Subcutaneous adipose tissue (tissue), 4 donors: ENCODE data around the gene BCL3. TPM values are rescaled to one million over a fixed set of nuclear protein-coding genes. Genes with fewer than 3 reads are reported as not detected.

Experiments used
- total RNA-seq, 4 donors: library from RNA; depleted of rRNA; stranded (reverse); fragments of >200 nt; gene quantifications; one replicate each; pipeline ENCODE4 v1.1.0, GENCODE V29; 2016
- TF ChIP-seq, protein P1 (sequence below): fragments of 450-650 bp; IDR thresholded peaks from one replicate; pipeline ENCODE4 v1.5.1; 2016; ENCODE audit warnings: low read depth, mild to moderate bottlenecking, control low read depth, antibody characterized with exemption, moderate library complexity

The BCL3 gene
- total RNA-seq, 4 donors from 2014 or later: 6.3 to 13.4 (median 12.9) TPM

DNA sequence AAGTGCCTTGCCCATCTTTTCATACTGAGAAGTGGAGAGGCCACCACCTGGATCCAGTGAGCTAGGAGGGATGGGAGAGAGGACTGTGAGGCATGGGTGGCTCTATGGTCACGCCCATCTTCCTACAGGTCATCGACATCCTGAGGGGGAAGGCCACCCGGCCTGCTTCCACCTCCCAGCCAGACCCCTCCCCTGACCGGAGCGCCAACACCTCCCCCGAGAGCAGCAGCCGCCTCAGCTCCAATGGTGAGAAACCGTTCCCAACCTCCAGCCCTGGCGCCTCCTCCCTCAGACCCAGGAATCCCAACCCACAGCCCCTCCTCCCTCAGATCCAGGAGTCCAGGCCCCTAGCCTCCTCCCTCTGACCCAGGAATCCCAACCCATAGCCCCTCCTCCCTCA is 10.1 kb downstream of the BCL3 start:
- TF ChIP-seq, protein P1, sequence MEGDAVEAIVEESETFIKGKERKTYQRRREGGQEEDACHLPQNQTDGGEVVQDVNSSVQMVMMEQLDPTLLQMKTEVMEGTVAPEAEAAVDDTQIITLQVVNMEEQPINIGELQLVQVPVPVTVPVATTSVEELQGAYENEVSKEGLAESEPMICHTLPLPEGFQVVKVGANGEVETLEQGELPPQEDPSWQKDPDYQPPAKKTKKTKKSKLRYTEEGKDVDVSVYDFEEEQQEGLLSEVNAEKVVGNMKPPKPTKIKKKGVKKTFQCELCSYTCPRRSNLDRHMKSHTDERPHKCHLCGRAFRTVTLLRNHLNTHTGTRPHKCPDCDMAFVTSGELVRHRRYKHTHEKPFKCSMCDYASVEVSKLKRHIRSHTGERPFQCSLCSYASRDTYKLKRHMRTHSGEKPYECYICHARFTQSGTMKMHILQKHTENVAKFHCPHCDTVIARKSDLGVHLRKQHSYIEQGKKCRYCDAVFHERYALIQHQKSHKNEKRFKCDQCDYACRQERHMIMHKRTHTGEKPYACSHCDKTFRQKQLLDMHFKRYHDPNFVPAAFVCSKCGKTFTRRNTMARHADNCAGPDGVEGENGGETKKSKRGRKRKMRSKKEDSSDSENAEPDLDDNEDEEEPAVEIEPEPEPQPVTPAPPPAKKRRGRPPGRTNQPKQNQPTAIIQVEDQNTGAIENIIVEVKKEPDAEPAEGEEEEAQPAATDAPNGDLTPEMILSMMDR: no peak

DNA sequence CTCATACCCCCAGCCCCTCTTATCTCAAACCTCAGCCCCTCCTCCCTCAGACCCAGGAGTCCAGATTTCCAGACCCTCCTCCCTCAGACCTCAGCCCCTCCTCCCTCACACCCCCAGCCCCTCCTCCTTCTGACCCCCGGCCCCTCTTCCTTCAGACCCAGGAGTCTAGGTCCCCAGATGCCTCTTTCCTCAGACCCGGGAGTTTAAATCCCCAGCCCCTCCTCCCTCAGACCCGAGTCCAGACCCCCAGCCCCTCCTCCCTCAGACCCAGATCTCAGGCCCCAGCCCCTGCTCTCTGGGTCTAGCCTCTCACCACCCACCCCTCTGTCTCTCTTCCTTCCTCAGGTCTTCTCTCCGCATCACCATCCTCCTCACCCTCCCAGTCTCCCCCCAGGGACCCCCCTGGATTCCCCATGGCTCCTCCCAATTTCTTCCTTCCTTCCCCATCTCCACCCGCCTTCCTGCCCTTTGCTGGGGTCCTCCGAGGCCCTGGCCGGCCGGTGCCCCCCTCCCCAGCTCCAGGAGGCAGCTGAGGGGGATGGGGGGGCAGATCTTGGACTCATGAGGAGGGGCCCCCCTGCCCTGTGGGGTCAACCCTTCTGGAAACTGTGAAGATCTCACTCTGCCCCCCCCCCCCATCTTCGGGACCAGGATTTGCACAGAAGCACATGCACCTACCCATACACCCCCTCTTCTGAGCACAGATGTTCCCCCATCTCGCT is 10.7 kb downstream of the BCL3 start:
- TF ChIP-seq, protein P1: no peak

DNA sequence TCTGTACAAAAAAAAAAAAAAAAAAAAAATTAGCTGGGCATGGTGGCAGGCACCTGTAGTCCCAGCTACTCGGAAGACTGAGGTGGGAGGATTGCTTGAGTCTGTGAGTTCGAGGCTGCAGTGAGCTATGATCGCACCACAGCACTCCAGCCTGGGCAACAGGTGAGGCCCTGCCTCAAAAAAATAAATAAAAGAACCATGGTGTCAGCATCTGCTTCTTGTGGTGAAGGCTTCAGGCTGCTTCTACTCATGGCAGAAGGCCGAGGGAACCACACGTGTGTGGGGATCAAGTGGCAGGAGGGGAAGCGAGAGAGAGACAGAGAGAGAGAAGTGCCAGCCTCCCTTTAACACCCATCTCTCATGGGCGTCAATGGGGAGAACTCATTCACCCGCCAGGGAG is 13.5 kb downstream of the BCL3 start:
- TF ChIP-seq, protein P1: no peak

DNA sequence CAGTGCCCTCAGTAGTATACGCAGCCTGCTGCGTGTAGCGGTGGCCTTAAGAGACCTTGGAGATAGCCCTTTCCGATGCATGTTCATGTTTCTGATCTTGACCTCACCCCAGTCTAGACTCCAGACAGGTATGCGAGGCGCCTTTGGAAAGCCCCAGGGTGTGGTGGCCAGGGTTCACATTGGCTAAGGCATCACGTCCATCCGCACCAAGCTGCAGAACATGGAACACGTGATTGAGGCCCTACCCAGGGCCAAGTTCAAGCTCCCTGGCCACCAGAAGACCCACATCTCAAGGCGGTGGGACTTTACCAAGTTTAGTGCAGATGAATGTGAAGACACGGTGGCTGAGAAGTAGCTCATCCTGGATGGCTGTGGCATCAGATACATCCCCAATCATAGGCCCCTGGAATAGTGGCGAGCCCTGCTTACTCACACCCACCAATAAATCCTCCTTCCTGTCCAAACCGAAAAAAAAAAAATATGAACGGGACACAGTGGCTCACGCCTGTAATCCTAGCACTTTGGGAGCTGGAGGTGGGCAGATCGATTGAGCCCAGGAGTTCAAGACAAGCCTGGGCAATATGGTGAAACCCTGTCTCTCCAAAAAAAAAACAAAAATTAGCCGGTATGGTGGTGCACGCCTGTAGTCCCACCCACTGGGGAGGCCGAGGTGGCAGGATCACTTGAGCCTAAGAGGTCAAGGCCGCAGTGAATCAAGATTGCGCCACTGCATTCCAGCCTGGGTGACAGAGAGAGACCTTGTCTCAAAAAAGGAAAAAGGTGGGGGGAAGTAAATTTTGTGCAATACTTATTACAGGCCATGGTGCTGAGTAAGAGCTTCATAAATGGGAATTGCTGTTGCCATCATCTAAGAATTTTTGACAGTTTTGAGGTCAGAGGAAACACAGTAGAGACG is 16.8 kb downstream of the BCL3 start:
- TF ChIP-seq, protein P1: no peak

DNA sequence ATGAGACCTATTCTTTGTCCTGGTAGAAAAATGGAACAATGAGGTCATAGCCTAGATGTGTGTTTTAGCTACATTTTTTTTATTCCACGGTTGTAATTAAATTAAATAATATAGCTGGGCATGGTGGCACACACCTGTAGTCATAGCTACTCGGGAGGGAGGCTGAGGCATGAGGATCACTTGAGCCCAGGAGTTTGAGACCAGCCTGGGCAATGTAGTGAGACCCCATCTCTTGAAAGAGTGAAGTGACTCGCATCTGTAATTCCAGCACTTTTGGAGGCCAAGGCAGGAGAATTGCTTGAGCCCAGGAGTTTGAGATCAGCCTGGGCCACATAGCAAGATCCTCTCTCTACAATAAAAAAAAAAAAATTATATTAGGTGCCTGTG is 17.4 kb downstream of the BCL3 start:
- TF ChIP-seq, protein P1: no peak

DNA sequence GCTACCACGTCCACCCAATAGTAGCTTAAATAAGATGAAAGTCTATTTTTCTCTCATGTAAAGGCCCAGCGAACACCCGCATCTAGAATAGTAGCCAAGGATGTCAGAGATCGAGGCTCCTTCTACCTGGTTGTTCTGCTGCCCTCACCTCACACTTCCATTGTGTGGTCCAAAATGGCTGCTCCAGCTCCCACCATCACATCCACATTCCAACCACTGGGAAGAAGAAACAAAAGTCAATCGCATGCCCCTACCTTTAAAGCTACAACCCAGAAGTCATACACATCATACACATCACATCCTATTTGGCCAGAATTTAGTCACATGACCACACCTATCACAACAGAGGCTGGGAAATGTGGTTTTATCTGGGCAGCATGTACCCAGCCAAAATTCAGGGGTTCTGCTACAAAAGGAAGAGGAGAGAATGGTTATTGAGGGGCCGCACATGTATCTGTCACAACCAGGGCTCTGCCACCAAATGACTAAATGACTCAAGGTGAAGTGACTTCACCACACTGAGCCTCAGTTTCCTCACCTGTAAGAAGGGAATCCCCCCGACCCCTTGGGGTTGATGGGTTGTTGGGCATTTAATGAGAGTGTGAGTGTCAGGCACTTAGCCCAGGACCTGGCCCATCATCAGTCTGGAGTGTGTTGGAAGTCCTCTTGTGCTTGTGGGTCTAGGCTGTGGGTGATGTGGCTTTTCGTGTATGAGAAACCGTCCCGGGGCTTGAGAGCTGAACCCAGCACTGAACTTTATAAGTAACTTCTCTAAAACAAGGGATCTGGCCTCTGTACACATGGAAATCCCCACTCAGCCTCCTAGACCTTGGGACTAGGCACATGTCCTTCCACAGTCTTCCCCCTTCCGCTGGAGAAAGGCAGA is 19.0 kb downstream of the BCL3 start:
- TF ChIP-seq, protein P1: no peak
